MG63 (cell line): ENCODE measurements around the gene SMCO4. TPM values are rescaled to one million over a fixed set of nuclear protein-coding genes. Genes with fewer than 3 reads are reported as not detected.
A peak's percentile ranks its signal among the peaks of the same experiment; 100 is the strongest.

Source experiments
- DNase-seq: peaks from one replicate; pipeline ENCODE4 v3.0.0-alpha.2; 2020
- H3K27me3 ChIP-seq: fragments of 250-450 bp; sonication (Bioruptor Pico); 2 replicates; pipeline ENCODE4 v1.5.1; 2020; ENCODE audit warnings: mild to moderate bottlenecking, moderate library complexity
- H3K36me3 ChIP-seq: fragments of 250-450 bp; sonication (Bioruptor Pico); 2 replicates; pipeline ENCODE4 v1.5.1; 2020; ENCODE audit warnings: mild to moderate bottlenecking, moderate library complexity
- H3K4me3 ChIP-seq: fragments of 250-450 bp; sonication (Bioruptor Pico); 2 replicates; pipeline ENCODE4 v1.5.1; 2020; ENCODE audit warnings: mild to moderate bottlenecking, moderate library complexity
- H3K9me3 ChIP-seq: fragments of 250-450 bp; sonication (Bioruptor Pico); 2 replicates; pipeline ENCODE4 v1.5.1; 2020; ENCODE audit warnings: mild to moderate bottlenecking, moderate library complexity
- total RNA-seq: library from RNA; depleted of rRNA; stranded (reverse); fragments of >200 nt; shearing (Covaris generic); gene quantifications from 2 replicates; pipeline ENCODE4 v1.2.3, GENCODE V29; 2014; ENCODE audit warnings: low replicate concordance

Gene SMCO4
- total RNA-seq, 1 experiment from 2014 or later, result 20.5 TPM

GRCh38 chr11:93500759-93501158, 42.4 kb downstream of the SMCO4 start:
- Histone ChIP-seq H3K4me3 (no peak overlapping the region), H3K27me3 (no peaks in the 10 kb centered on the region), H3K9me3 (no peaks in the 10 kb centered on the region), H3K36me3 (no peaks in the 10 kb centered on the region; the same call in 1 of the 2 replicates)
- DNase-seq, result no peak

DNA sequence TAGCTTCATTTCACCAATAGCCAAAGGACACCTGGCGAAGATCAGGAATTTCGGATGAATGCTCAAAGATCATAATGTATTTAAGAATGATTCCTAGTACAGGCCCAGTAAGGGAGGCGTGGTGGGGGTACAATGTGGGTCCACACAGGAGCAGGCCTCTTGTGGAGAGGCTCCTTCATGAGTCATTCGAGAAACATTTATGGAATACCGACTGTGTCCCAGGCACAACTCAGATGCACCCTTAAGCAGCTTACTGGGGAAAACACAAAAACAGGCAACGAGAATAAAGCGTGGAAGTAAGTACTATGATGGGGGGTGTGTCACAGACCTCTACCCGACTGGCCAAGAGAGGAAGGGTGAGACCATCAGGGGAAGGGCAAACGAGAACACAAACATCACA, 44.5 kb downstream of the SMCO4 start:
- DNase-seq, result no peak
- Histone ChIP-seq H3K36me3 (no peaks in the 10 kb centered on the region; the same call in 1 of the 2 replicates), H3K9me3 (no peaks in the 10 kb centered on the region), H3K4me3 (no peak overlapping the region), H3K27me3 (no peaks in the 10 kb centered on the region)

- Histone ChIP-seq H3K36me3 (no peaks in the 10 kb centered on the region; the same call in 1 of the 2 replicates), H3K27me3 (no peaks in the 10 kb centered on the region), H3K4me3 (no peak overlapping the region), H3K9me3 (no peaks in the 10 kb centered on the region)
- no peak for DNase-seq
These were observed 45.0 kb downstream of the SMCO4 start for GRCh38 chr11:93498161-93498560.

- H3K27me3 ChIP-seq, result no peaks in the 10 kb centered on the region
- H3K36me3 ChIP-seq, result no peaks in the 10 kb centered on the region; the same call in 1 of the 2 replicates
- no peak overlapping the region for H3K4me3 ChIP-seq
- H3K9me3 ChIP-seq, result no peaks in the 10 kb centered on the region
- DNase-seq, result no peak
These were observed 45.6 kb downstream of the SMCO4 start for GRCh38 chr11:93497596-93497995.

GRCh38 chr11:93494357-93494756, 48.8 kb downstream of the SMCO4 start:
- Histone ChIP-seq H3K4me3 (no peak overlapping the region), H3K9me3 (no peaks in the 10 kb centered on the region), H3K36me3 (no peaks in the 10 kb centered on the region; the same call in 1 of the 2 replicates), H3K27me3 (no peaks in the 10 kb centered on the region)
- DNase-seq, result peak; percentile 81

GRCh38 chr11:93493252-93493897, 49.8 kb downstream of the SMCO4 start:
- no peak overlapping the region for H3K4me3 ChIP-seq
- no peak for DNase-seq
- no peaks in the 10 kb centered on the region for H3K27me3 ChIP-seq
- H3K9me3 ChIP-seq, result no peaks in the 10 kb centered on the region
- no peaks in the 10 kb centered on the region; the same call in 1 of the 2 replicates for H3K36me3 ChIP-seq

GRCh38 chr11:93492464-93493251, 50.5 kb downstream of the SMCO4 start:
- H3K27me3 ChIP-seq, result no peaks in the 10 kb centered on the region
- no peaks in the 10 kb centered on the region; the same call in 1 of the 2 replicates for H3K36me3 ChIP-seq
- DNase-seq, result no peak
- H3K9me3 ChIP-seq, result no peaks in the 10 kb centered on the region
- H3K4me3 ChIP-seq, result no peak overlapping the region

DNA sequence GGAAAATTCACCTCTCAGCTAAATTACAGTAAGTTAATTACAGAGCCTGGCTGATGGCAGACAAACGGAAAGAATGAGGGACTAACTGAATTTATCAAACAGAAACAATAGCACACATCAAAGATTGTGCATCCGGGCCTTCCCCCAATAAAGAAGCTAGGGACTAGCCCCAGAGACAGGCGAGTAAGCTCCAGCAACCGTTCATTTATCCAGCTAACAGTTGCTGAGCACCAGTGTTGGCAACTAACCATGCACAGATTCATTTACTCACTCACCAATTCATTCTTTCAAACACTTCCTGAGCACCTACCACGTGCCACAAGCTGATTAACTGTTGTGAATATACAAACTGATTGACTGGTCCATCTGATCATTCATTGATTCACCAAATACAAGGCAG, 51.2 kb downstream of the SMCO4 start:
- Histone ChIP-seq H3K4me3 (no peak overlapping the region), H3K9me3 (no peaks in the 10 kb centered on the region), H3K36me3 (no peaks in the 10 kb centered on the region; the same call in 1 of the 2 replicates), H3K27me3 (no peaks in the 10 kb centered on the region)
- no peak for DNase-seq

DNA sequence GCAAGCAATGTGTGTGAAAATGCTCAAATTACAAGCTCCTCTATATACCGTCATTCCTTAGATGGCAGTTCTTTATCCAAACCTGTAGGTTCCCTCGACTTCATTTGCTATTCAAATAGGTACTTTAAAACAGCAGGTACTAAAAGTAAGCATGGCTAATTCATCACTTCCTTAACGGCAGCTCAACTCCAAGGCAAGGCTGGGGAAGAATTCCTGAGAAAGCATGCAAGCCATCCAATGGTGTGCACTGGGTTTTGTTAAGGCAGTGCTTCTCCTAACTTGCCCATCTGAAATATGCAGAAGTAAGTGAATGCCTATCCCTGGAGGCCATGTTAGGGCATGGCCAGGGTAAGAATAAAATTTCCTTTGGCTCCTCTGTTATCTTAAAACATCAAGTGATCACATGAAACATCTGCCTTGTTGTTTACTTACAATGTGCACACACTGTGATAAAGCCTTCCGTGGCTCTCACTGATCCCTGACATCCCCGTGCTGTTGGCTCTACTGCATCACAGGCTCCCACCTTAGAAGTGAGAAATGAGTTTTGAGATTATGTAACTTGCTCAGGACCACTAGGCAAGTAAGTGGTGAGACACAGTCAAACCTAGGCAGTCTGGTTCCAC, 52.1 kb downstream of the SMCO4 start:
- DNase-seq, result no peak
- Histone ChIP-seq H3K4me3 (no peak overlapping the region), H3K9me3 (no peaks in the 10 kb centered on the region), H3K36me3 (no peaks in the 10 kb centered on the region; the same call in 1 of the 2 replicates), H3K27me3 (no peaks in the 10 kb centered on the region)

DNA sequence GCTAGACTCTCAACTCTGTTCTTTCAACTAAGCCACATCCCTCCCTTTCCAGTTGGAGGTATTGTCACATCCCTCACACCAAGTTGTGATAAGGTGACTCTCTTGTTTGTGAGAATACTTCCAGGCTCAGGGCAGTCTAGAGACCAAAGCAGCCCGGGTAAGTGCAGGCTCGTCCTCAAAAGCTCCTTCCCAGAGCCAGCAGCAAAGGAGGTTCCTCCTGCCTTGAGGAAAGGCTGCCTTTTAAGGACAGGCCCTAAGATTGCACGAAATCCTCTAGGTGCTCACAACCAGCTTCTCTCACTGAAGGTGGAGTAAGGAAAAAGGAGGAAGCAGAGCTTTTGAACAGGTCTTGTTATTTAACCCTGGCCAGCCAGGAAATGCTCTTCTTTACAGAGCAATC, 53.4 kb downstream of the SMCO4 start:
- Histone ChIP-seq H3K4me3 (no peak overlapping the region), H3K27me3 (no peaks in the 10 kb centered on the region), H3K9me3 (no peaks in the 10 kb centered on the region), H3K36me3 (no peaks in the 10 kb centered on the region)
- DNase-seq, result no peak

GRCh38 chr11:93487032-93487483, 56.1 kb downstream of the SMCO4 start:
- Histone ChIP-seq H3K9me3 (no peaks in the 10 kb centered on the region), H3K27me3 (no peaks in the 10 kb centered on the region), H3K4me3 (no peak overlapping the region), H3K36me3 (no peaks in the 10 kb centered on the region)
- DNase-seq, result no peak

GRCh38 chr11:93485983-93486382, 57.2 kb downstream of the SMCO4 start:
- Histone ChIP-seq H3K4me3 (no peak overlapping the region), H3K27me3 (no peaks in the 10 kb centered on the region), H3K9me3 (no peaks in the 10 kb centered on the region), H3K36me3 (no peaks in the 10 kb centered on the region)
- no peak for DNase-seq

- H3K4me3 ChIP-seq, result no peak overlapping the region
- DNase-seq, result no peak
These were observed 58.5 kb downstream of the SMCO4 start for GRCh38 chr11:93484716-93485115.

DNA sequence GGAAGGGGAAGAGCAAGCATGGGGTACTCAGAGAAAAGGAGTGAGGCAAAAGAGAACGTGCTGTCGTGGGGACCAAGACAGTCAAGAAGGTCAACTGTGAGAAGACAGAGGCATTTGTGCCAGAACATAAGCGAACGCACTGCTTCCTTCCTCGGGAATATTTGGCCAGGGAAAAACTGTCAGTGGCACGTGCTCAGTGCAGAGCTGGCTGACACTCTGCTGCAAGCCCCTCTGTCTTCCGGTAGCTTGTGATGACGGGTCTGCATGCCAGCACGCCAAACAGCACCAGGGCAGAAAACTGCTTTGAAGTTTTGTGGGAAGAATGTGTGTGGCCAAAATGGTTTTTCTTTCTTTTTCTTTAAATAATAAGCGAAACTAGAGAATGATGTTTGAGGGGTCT, 60.6 kb downstream of the SMCO4 start:
- Histone ChIP-seq H3K36me3 (no peaks in the 10 kb centered on the region), H3K4me3 (no peak overlapping the region), H3K27me3 (no peaks in the 10 kb centered on the region), H3K9me3 (no peaks in the 10 kb centered on the region)
- DNase-seq, result no peak

More at GRCh38 chr11:93484716-93485115, 58.5 kb downstream of the SMCO4 start:
- Histone ChIP-seq H3K27me3 (no peaks in the 10 kb centered on the region), H3K9me3 (no peaks in the 10 kb centered on the region), H3K36me3 (no peaks in the 10 kb centered on the region)

DNA sequence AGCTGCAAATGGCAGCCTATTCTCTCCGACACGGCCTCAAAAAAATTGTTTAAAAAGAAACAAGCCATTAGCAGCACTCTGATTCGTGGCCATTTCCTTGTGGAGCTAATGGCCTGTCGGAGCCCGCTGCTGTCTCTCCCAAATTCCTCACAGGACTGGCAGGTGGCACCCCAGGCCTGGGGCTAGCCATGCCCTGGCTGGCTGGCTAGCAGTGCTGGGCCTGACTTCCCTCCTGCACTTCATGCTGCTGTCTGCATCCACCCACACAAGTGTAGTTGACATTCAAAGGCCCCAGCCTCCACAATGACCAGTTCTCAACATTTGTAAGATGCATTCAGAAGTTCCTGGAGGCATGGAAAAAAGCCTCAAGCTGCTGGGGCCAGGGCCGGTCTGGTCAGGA, 61.5 kb downstream of the SMCO4 start:
- no peak overlapping the region for H3K4me3 ChIP-seq
- no peaks in the 10 kb centered on the region for H3K36me3 ChIP-seq
- no peaks in the 10 kb centered on the region for H3K9me3 ChIP-seq
- H3K27me3 ChIP-seq, result no peaks in the 10 kb centered on the region
- no peak for DNase-seq

DNA sequence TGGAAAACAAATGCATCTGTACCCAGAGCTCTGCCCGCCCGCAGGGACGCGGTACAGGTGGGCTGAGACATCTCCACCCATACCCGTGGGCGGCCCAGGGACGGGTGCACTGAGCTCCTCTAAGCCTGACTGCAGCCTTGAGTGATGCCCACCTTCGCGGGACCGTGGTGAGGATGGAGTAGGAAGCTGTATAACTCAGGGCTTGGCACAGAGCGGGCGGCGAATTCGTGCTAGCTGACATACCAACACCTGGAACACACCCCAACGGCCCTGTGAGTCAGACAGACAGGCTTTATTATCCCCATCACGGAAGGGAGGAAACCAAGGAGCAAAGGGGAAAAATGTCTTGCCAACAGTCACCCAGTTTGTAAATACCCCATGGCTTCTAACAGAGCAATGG, 61.9 kb downstream of the SMCO4 start:
- Histone ChIP-seq H3K4me3 (no peak overlapping the region), H3K27me3 (no peaks in the 10 kb centered on the region), H3K9me3 (no peaks in the 10 kb centered on the region), H3K36me3 (no peaks in the 10 kb centered on the region)
- no peak for DNase-seq

GRCh38 chr11:93480756-93481155, 62.4 kb downstream of the SMCO4 start:
- H3K4me3 ChIP-seq, result no peak overlapping the region
- no peaks in the 10 kb centered on the region for H3K27me3 ChIP-seq
- H3K9me3 ChIP-seq, result no peaks in the 10 kb centered on the region
- DNase-seq, result no peak
- H3K36me3 ChIP-seq, result no peaks in the 10 kb centered on the region
